NCI-H1105 (cell line): ENCODE results near the gene PAK1.
"Not testable (repeated sequence)": the region's sequence is repeated elsewhere in the genome, so short reads cannot be mapped to it uniquely, and the experiment has no call there.

Experiments
- DNase-seq: peaks from one replicate; lab custom pipeline; 2025; lab: John Stamatoyannopoulos, UW

Gene PAK1

DNA sequence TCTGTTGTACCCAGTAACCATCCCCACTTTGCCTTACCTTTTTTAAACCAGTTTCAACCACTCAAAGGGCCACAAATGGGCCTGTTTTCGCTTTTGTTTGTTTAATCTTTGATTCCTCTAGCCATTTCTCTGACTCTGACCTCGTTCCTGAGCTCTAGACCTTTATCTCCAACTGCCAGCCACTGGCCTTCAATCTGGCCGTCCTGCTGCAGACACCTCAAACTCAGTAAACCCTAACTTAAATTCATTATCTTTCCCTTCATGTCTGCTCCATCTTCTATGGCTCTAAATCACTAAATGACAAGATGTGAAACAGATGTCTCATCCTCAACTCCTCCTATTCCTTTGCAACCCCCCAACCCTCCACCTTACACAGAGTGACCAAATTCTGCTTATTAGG lies 171.1 kb downstream of the PAK1 start:
- DNase-seq, result no peak

DNA sequence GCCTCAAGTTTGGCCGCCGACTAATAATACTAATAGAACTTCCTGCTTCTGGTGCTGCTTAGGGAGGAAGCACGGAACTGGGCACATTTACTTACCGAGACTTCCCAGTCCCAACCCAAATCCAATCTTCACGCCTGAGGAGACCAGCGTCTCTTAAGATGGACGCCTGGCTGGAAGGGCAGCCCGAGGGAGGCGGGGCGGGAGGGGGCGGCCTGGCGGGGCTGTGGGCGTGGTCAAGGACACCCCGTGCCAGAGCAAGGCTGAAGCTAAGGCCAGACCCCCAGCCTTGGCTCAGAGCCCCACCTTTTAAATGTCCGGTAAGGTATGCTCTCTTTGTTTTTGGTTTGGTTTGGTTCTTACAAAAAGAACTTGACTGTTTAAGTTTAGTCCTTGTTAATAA lies 172.4 kb downstream of the PAK1 start, which contains the start of gene GDPD4:
Gene GDPD4, minus strand, starts transcription at position 177 of the 400 bp plus-strand sequence. CDS start 16,549 bp downstream, outside the sequence.
- DNase-seq, result no peak

DNA sequence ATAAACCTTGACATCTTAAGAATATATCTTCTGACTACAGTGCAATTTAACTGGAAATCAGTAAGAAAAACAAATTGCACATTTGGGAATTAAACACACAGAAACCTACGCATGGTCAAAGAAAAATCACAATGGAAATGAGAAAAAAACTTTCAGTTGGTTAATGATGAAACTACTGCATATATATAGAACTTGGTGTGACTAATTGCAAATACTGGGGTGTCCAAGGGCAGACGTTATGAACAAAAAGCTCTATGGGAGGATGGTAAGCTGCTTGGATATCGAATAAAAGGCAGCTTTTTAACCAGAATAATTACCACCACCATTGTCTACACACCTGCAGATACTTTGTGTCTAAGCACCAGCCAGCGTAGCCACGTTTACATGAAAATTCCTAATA lies 173.2 kb downstream of the PAK1 start:
- DNase-seq, result no peak

DNA sequence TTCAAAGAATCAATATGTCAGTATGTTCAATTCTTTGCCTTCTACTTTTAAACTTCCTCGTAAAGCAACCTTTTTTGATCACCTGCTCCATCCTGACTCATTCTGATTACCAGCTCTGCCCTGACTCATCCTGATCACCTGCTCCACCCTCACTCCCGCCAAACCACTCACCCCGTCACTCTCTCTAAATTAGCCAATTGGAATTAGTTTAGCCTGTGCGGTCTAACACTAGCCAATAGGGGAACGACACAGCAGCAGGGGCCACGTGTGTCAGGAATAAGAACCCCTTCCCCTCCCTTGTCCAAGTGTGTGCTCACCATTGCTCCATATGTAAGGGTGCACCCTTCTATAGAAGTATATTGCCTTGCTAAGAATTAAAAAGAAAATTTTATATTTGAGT lies 173.9 kb downstream of the PAK1 start:
- not testable (repeated sequence) for DNase-seq

DNA sequence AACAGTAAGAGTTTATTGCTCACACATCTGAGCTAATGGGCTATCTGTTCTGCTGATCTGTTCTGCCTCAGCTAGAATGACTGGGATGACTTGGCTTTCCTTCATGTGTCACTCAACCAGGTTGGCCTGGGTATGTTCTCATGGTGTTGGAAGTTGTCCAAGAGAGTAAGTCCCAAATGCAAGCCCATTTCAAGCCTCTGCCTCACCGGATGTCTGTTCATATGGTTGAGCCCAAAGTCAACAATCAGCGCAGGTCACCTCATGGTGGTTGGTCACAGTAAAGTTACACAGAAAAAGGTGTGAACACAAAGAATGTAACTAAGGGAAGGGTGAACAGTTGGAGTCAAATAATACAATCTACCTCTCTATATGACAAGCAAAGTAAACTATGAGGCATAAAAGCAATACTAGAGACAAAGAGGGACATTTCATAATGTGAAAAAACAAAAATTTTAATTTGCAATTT lies 174.3 kb downstream of the PAK1 start:
- no peak for DNase-seq

DNA sequence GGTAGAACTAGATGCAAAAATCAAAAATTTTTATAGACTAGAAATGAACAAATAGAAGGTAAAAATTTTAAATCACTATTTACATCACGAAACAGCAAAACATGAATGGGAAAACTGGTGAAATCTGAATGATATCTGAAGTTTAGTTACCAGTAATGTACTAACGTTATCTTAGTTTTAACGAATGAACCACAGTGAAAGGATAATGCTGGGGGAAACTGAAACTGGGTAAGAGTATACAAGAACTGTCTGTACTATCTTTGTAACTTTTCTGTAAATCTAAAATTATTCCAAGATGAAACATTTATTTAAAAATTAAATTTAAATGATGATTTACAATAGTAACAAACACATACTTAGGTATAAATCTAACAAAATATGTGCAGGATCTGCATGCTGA lies 179.9 kb downstream of the PAK1 start:
- DNase-seq, result no peak

DNA sequence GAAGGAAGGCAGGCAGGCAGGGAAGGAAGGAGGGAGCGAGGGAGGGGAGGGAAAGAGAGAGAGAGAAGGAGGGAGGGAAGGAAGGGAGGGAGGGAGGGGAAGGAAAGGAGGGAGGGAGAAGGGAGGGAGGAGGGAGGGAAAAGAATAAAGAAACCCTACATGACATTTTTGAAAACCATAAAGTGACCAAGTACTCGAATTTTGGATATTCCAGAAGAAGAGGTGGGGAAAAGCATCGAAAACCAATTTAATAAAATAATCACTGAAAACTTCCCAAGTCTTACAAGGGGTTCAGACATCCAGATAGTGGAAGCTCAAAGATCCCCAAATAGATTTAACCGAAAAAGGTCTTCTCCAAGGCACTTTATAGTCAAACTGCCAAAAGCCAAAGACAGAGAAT lies 184.2 kb downstream of the PAK1 start:
- DNase-seq, result no peak

DNA sequence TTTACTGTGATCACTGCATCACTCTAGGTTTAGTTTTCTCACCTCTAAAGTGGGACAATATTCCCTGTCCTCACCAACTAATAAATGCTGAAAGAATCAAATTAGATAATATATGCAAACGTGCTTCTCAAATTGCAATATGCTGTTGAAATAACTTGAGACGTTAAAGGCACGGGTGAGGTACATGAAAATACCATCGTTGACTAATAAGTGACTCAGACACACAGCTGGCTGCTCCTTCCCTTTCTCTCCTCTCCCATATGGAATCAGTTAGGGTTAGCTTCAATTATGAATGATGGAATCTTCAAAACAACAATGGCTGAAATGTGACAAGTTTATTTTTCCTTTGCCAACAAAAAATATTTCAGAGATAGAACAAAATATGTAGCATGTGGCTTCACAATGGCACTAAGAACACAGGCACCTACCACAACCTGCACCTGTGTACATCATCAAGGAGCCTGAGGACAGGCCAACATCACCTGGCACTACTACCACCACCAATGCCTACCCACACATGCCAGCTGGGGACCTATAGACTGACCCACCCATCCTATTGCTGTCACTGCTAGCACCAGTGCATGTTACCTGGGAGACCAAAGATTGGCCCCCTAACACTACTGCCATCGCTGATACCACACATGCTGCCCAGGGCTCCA lies 186.2 kb downstream of the PAK1 start:
- DNase-seq, result no peak

DNA sequence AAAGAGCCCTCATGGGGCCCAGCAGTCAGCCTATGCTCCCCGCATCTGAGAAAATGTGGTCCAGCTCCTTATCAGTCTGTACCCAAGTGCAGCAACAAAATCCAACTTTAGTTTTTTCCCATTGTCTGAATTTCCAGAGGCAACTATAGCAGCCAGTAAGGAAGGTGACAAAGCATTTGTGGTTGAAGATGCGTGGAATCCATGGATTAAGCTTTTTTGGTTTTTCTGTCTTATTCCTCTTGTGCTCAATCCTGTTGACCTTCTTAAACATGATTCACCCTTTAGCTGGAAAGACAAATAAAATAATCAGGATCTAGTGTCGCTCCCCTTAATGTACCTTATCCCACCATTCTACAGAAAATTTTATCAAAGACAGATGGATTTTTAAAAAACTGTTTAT lies 186.8 kb downstream of the PAK1 start:
- no peak for DNase-seq

DNA sequence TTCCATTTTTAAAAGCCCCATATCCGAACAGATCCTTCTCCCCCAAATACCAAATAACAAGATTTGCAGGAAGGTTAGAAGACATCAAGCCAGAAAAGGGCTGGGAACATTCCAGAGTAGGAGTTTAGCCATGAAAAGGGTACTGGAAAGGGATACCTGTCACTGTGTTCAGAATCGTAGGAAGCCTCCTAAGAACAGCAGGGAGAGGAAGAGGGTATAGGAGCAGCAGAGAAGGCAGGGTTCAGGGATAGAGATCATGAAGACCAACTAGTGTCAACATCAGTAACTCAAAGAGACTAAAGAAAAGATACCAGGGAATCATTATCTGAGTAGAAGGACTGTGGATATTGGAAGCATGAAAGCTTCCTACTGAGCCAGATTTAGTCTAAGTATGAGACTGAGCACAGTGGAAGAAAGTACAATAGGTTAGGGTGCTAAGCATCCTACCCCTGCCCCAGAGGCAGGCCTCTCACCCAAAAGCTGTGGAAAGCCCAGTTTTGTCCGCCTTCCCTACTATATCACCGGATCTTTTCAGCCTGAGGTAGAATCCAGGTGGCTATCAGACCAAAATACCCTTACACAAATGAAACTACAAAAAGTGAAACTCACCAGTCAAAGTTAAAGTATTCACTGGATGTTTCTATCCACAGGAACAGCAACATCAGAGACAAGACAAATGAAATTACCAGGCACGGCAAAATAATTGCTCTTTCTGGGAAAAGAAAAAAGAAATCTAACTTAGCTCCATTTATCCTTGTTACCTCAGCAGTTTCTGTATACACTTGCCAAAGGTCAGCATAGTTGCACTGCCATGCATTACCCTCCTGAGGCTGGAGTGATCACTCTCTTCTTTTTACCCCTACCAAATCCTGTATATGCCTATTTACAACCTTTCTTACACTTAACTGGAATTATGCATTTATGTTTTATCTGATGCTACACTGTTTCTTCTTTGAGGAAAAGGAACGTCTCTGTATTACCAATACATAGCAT lies 189.1 kb downstream of the PAK1 start:
- DNase-seq, result no peak

DNA sequence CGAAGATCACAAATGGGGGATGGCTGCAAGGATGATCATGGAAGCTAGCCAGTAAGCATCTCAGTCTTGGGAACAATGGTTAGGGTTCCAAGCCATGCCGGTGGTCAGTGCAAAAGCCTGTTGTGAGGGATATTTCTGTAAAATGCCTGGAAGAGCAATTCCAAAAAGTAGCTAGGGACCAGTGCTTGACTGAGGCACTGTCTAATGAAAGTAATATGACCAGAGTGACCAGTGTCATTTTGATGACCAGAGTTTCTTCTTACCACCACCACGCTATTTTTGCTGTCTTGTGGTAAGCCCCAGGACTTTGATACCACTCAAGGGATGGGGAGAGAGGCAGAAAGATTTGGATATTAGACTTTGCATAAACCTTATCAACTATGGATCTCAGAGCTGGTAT lies 190.8 kb downstream of the PAK1 start:
- DNase-seq, result no peak

DNA sequence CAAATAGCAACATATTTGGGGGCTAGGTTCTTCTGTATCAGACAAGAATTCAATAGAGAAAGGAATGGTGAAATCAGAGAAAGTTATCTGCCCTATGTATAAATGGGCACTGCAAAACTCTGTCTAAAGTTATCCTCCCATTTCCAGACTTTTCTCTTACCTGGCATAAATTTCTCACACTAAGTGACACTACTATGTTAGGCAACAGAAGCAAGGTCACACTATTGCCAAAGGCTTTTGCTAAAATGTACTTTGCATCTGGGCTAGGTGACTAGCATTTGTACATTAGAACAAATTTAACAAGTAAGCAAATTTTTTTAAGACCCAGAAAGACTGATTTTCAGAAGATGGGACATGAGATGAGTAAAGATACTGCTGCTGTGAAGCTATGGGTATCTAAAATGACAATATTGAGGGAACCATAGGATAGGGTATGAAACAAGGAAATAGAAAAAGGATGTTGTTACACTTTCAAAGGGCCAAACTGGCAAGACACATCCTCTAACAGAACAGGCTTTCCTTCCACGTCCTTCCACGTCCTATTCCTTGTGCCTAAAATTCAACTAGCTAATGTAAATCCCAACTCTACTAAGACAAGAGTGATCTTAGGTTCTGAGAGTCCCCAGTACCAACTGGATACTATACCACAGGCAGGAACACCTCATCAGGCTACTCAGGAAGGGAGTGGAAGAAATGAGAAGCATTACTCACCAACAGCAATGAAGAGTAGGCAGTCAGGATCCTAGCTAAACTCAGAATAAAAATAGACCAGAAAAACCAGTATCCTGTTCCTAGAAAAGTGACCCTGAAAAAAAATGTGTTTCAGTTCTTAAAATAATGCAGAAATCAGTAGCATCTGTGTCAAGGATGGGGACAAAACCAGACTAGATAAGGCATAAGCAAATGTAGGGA lies 195.0 kb downstream of the PAK1 start:
- no peak for DNase-seq

DNA sequence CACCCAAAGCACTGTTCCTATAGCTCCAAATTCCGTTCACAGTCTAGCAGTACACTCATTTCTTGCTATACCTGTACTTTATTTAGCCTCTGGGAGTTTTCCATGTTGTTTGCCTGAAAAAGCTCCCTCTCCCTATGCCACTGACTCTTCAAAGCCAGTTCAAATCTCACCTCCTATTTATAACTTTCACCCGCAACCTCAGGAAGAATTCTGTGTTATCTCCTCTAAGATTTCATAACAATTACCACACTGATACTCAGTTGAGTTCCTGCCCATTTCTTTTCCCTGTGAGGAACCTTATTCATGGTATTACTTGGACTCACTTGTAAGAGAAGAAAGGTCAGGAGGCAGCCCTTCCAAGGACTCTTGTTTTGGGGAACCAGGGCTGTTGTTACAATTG lies 197.6 kb downstream of the PAK1 start:
- DNase-seq, result no peak
